ENCODE results near the gene VN1R5.

GRCh38 chr1:247210062-247210375 lies 45.9 kb upstream of the VN1R5 start:
- TF ChIP-seq CTCF (IDR thresholded peaks at IDR 0.05) = no peak
- TF ChIP-seq POLR2A (IDR thresholded peaks at IDR 0.05) = no peak
